ENCODE results near the gene SFMBT2.

- no peak for TF ChIP-seq SUZ12 (IDR thresholded peaks at IDR 0.05)
- no peak for TF ChIP-seq FOXM1 (IDR thresholded peaks at IDR 0.05; ENCODE audit: borderline replicate concordance)
- TF ChIP-seq NFRKB (IDR thresholded peaks at IDR 0.05) = no peak
- TF ChIP-seq BHLHE40 (IDR thresholded peaks at IDR 0.05; ENCODE audit: borderline replicate concordance) = no peak
- TF ChIP-seq FOXA1 (IDR thresholded peaks at IDR 0.05) = no peak
- no peak for TF ChIP-seq SP1 (IDR thresholded peaks at IDR 0.05)
- no peak for TF ChIP-seq TARDBP (IDR thresholded peaks at IDR 0.05)
- TF ChIP-seq ARNT (IDR thresholded peaks at IDR 0.05) = no peak
- TF ChIP-seq LEF1 (IDR thresholded peaks at IDR 0.05; ENCODE audit: borderline replicate concordance) = no peak
- no peak for TF ChIP-seq CTBP1 (IDR thresholded peaks at IDR 0.05; ENCODE audit: borderline replicate concordance)
- no peak for TF ChIP-seq HDGF (IDR thresholded peaks at IDR 0.05; ENCODE audit: borderline replicate concordance)
- TF ChIP-seq PKNOX1 (IDR thresholded peaks at IDR 0.05) = no peak
- no peak for TF ChIP-seq ELF4 (IDR thresholded peaks at IDR 0.05)
Measured at GRCh38 chr10:7111561-7111960, 299.3 kb downstream of the SFMBT2 start.

All from HEK293T (cell line).